Thyroid gland (tissue), 4 donors: ENCODE data around the gene CDH10.

Experiments
- POLR2A ChIP-seq, 2 donors: fragments of 450-650 bp; IDR thresholded peaks; one replicate each; pipeline ENCODE4 v1.6.1; 2017; ENCODE audit warnings: antibody characterized with exemption in 2 of 2, mild to moderate bottlenecking in 2 of 2, moderate library complexity in 1 of 2
- TF ChIP-seq, protein P1 (sequence below), 6 experiments: fragments of 200-600 bp in 3 of 6; fragments of 450-650 bp in 3 of 6; sonication (generic) in 3 of 6; IDR thresholded peaks; one replicate each; pipeline ENCODE4 v1.5.1; 2016 to 2019; ENCODE audit warnings: antibody characterized with exemption in 6 of 6, mild to moderate bottlenecking in 2 of 6, inconsistent platforms in 1 of 6, moderate library complexity in 1 of 6

DNA sequence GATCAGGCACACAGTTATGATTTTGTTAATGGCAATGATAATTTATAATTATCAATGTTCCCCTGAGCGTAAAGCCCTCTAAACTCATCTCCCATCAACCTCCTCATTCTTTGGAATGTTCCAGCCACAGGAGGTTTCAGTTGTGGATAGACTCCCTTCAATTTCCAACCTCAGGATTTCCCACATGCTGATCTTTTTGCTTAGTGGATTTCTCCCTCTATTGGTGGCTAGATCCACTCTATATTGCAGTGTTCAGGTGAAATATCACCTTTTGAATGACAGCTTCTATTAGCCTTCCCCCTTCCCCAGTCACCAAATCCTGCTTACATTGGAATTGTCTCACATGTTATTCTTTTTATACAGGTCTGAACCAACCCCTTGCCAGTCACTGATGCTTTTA lies 113.9 kb downstream of the CDH10 start:
- no peak for TF ChIP-seq POLR2A (IDR thresholded peaks at IDR 0.05)
- TF ChIP-seq, protein P1, sequence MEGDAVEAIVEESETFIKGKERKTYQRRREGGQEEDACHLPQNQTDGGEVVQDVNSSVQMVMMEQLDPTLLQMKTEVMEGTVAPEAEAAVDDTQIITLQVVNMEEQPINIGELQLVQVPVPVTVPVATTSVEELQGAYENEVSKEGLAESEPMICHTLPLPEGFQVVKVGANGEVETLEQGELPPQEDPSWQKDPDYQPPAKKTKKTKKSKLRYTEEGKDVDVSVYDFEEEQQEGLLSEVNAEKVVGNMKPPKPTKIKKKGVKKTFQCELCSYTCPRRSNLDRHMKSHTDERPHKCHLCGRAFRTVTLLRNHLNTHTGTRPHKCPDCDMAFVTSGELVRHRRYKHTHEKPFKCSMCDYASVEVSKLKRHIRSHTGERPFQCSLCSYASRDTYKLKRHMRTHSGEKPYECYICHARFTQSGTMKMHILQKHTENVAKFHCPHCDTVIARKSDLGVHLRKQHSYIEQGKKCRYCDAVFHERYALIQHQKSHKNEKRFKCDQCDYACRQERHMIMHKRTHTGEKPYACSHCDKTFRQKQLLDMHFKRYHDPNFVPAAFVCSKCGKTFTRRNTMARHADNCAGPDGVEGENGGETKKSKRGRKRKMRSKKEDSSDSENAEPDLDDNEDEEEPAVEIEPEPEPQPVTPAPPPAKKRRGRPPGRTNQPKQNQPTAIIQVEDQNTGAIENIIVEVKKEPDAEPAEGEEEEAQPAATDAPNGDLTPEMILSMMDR (IDR thresholded peaks at IDR 0.05) = no peak
